HG03095 (cell line): ENCODE results near the gene DDX27.
A peak's percentile ranks its signal among the peaks of the same experiment; 100 is the strongest.

Source experiments
- ATAC-seq: cut with Tn5 transposase; IDR thresholded peaks from one replicate; pipeline ENCODE4 v1.9.1; 2021; ENCODE audit warnings: moderate library complexity; ENCODE audit not compliant: unreplicated experiment

DDX27 gene

GRCh38 chr20:49276961-49277785, 58.0 kb downstream of the DDX27 start:
- ATAC-seq, result no peak

DNA sequence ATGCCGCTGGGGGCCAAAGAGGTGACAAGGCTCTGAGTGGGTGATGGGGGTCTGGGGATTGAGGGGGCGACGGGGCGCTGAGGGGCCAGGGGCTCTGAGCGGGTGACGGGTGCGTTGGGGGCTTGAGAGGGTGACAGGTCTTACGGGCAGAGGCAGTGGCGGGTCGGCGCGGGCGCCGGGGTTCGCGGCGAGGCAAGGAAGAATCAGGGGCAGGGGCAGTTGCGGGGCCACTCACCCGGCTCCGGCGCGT, 58.5 kb downstream of the DDX27 start:
- no peak for ATAC-seq

DNA sequence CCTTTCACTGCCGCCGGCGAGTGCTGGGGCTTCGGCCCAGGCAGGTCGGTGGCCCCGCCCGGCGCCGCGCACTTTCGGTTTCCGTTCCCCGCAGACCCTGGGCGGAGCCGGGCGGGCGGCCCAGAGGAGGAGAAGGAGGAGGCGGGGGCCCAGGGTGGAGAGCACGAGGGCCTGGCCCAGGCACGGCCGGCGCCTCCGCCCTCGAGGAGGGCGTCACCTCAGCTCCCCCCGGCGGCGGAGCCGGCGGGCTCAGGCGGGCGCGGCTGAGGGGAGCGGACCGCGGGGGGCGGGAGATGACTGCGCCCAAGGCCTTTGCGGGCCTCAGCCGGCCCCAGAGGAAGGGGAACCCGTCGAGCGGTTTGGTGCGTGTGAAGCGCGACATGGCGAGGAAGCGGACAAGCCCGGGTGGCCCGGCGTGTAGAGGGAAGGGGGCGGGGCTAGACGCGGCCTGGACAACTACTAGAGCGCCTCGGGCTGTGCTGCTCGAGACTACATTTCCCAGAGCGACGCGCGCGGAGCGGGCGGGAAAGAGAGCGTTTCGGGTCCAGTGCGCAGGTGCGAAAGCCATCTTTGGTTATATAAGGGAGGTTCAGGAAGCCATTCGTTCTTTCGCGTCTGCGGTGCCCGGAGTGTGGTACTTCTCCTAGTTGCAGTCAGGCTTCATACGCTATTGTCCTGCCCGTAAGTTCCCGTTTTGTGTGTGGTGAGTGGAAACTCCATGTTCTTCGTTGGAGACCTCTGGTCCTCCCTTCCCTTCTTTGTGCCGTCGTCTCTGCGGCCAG, 59.0 kb downstream of the DDX27 start, which contains the start of gene ZNFX1:
ZNFX1 (minus strand) TSS at position 22 of the 782 bp plus-strand sequence. CDS start 2,218 bp downstream, outside the sequence.
- ATAC-seq, result peak; percentile 80

- no peak for ATAC-seq
Observed at GRCh38 chr20:49278818-49279676, 59.8 kb downstream of the DDX27 start.

DNA sequence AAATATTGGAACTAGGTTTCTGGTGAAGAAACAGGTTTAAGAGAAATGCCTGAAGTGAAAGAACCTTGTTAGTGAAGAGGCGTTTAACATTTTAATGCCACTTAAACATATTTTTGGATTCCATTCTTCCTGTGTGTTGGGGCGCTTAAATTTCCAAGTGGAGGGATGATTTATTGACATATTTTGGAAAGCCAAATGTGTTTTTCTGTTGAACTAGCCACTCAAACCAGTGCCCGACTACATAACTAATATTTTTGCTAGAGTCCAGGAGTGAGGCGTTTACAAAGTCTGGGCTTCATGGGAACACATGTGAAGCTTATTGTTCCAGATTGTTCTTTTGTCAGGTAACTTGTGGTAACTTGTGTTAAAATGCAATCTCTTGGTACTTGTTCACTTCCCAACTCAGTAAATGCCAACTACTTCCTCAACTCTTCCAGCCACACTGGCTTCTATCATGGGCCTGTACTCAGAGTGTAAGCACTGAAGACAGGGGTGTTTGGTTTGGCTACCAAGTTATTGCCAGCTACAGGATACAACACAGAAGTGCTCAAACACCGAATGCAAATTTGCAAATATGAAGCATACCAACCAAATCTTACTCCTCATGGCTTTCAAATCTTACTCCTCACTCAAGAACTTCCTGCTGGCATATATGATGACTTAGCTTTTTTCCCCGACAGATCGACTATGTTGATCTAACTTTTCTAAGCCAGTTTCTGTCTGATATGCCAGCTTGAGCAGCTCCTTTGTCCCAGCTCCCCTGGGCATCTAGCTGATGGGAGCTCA, 60.7 kb downstream of the DDX27 start:
- ATAC-seq, result no peak

DNA sequence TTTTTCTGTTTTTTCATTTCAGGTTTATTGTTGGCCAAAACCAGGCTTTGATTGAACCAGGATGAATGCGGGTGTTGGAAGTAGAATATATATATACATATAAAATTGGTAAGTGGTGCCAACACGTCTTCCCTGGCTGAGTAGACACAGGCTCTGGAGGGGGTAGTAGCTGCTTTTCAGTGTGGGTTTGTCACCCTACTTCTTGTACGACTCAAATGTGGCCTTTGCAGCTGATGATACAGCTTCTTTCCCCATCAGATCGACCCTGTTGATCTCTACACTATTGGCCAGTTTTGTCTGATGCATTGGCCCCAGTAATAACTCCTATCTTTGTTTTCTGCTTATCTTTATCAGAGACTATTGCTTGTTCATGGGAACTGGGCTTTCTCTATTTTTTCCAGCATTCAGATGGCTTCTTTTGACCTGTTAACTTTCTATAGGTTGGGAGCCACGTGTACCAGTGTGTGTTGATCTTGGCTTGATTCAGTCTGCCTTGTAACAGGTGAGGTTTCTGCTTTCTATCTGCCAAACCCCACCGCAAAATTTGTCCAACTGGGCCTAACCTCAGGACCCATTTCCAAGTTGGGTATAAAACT, 61.3 kb downstream of the DDX27 start:
- ATAC-seq, result no peak

DNA sequence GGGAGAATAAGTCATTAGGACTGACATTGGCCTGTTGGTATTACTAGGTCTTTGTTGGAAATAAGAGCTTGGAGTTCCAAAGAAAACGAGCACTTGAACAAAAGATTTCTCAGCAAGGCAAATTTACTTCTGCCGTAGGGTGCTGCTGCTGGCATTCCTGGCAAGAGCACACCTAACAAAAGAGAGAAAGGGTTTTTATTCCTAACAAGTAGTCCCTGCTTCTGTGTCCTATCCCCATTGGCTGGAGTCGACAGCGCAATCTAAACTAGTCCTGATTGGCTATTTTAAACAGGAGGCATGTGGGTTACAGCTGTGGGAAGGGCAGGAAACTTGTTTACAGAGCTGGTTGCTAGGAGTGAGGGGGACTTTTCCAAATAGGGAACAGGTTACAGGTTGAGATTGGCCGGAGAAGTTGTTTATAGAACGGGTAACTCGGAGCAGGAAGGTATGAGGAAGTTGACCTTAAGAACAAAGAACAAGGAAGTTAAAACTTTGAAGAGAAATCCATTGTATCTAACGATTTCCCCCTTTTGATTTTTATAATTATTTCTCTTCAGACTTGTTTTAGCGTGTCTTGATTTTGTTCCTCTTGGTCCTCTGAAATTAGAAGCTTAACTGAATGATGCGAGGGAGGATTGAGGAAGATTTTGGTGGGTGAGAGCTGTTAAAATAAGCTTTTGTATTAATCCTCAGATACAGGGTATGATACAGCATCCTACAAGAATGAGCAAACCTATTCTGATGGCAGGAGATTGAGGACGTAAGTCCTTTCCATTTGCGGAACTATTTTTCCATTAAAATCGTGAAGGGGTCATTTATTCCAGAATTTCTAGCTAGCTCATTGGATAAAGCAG, 62.1 kb downstream of the DDX27 start:
- no peak for ATAC-seq

DNA sequence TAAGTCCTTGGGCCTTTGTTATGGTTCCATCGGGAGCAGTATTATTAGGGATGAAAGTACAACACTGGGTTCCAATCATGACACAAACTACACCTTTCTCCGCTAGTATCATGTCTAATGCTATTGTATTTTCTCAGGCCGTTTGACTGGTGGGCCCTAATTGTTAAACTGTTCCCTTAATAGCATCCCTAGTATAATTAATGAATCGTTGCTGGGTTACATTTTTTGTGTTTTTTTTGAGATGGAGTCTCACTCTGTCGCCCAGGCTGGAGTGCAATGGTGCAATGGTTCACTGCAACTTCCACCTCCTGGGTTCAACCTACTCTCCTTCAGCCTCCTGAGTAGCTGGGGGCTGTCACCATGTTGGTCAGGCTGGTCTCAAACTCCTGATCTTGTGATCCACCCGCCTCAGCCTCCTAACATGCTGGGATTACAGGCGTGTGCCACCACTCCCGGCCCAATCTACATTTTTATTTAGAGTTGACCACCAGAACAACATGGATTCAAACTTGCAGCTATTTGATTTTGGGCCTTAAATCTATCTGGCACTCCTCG, 62.8 kb downstream of the DDX27 start:
- ATAC-seq, result no peak

DNA sequence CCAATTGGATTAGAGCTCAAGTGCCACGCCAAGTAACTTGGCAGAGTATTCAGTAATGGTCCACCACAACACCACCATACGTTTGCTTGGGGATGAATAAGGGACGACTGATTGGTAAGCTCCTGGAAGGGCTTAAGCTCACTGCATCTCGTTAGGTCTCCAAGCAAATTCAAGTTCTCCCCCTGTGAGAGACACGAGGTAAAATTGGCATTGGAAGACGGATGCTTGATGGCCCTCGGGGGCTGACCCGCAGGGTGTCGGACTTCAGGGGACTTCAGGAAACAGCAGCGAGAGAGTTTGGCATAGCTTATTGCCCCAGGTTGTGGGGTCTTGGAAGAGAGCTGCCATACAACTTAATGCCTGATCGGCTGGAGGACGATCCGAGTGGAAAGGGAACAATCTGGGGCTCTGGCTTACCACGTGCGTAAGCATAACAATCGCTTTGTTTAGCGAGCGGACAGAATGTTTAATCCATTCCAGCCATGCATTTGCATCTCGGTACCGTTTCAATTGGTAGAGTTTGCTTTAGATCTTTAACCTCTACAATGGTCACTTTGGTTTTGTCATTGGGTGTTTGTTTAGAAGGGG, 63.5 kb downstream of the DDX27 start:
- no peak for ATAC-seq

- no peak for ATAC-seq
Observed at GRCh38 chr20:49283176-49283702, 64.0 kb downstream of the DDX27 start.

- ATAC-seq, result no peak
Observed at GRCh38 chr20:49283703-49284625, 64.7 kb downstream of the DDX27 start.

DNA sequence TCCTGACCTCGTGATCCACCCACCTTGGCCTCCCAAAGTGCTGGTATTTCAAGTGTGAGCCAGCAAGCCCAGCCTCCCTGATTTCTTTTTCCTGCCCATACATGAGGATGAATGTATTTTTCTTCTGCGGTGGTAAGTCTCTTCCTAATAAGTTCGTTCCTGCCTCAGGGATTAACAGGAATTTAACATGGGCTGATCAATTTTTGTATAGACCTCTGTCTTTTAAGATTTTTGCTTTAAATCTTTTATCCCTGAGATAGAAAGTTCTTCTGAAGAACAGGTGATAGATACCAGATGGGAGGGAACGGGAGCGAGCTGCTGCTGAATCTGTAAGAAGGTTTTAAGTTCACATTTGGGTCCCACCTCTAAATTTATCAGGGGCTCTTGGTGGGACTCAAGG, 65.6 kb downstream of the DDX27 start:
- no peak for ATAC-seq

- ATAC-seq, result no peak
Observed at GRCh38 chr20:49285233-49285668, 66.0 kb downstream of the DDX27 start.

DNA sequence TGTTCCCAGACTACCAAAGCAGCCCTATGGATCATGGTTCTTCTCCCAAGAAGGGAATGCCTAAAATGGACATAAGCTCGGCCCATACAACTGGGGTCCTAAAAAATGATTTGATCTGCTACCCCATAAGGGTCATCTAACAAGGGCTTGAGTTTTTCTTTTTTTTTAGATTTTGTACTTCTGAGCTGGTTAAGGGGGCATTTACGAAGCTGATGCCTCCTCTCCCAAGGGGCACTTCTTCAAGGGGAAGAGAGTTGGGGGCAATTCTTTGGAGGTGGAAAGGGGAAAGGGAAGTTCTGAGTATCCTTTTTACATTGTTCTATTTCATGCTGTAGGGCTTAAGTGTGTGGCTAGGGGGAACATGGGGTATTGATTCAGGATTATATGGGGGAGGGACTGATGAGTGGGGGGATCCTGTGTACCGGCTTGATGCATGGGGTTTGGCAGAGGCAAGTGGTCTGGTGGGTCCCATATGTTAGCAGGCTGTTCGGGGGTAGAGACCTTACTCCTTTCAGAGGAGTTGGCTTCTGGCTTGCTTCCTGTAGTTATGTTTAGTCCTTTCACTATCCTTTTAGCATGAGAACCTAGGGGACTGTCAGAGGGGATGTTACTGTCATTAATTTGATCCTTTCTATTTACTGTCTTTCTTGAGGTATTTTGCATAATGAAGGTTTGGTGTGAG, 66.7 kb downstream of the DDX27 start:
- ATAC-seq, result no peak

DNA sequence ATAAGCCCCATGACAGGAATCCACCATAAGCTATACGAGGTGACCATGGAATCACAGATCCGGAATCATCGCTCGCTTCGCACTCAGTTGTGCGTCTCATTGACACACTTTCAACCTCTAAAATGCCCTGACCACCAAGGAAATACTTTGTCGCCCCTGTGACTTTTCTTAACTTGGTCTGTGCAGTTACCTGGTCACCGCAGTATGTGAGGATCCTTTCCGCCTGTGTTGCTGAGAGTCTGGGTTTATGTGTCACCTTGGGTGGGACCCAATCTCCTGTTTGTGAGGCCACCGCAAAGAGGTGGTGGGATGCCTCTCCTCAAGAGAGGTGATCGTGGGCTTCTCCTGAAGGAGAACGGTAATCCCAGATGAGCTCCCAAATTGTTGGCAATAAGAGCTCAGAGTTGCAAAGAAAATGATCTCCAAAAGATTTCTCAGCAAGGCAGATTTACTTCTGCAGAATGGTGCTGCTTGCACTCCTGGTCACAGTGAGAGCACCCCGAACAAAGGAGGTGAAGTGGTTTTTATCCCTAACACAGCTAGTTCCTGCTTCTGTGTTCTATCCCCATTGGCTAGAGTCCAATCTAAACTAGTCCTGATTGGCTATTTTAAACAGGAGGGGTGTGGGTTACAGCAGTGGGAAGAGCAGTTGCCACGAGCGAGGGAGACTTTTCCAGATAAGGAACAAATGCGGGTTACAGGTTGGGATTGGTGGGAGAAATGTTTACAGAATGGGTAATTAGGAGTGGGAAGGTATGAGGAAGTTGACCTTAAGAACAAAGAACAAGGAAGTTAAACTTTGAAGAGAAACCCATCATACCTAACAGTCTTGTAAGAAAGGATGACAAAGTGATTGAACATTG, 67.7 kb downstream of the DDX27 start:
- no peak for ATAC-seq
